OCI-LY7 (cell line): Measurements from ENCODE around the gene VPS37D.

Experiments used
- CTCF ChIP-seq: fragments of 200-600 bp; sonication (generic); conservative IDR thresholded peaks from 2 replicates; pipeline ENCODE4 v1.5.1; 2014; ENCODE audit warnings: mild to moderate bottlenecking, antibody characterized with exemption, low read length, moderate library complexity, mixed read lengths
- EZH2phosphoT487 ChIP-seq: fragments of 200-600 bp; sonication (generic); IDR thresholded peaks from 2 replicates; pipeline ENCODE4 v1.6.1; 2018; ENCODE audit warnings: low read depth, borderline replicate concordance, mild to moderate bottlenecking, mixed run types, antibody characterized with exemption, low read length, moderate library complexity, mixed read lengths

GRCh38 chr7:73622909-73623797 lies 44.5 kb upstream of the VPS37D start:
- TF ChIP-seq CTCF (no peak), EZH2phosphoT487 (no peak)
